ENCODE data around the gene DCAF10.

GRCh38 chr9:37904445-37905130 is 104.0 kb downstream of the DCAF10 start:
- TF ChIP-seq ATF3 (CRISPR knock-in tag; IDR thresholded peaks at IDR 0.05) (no peak), RERE (CRISPR knock-in tag; IDR thresholded peaks at IDR 0.05; ENCODE audit: low read depth) (no peak), MLX (CRISPR knock-in tag; IDR thresholded peaks at IDR 0.05) (no peak), ZNF597 (CRISPR knock-in tag; IDR thresholded peaks at IDR 0.05) (no peak), NR2F6 (IDR thresholded peaks at IDR 0.05) (no peak; the same call in 1 of the 2 replicates), NR2F6 (CRISPR knock-in tag; IDR thresholded peaks at IDR 0.05) (no peak), TCF12 (IDR thresholded peaks at IDR 0.05) (no peak), TCF12 (CRISPR knock-in tag; IDR thresholded peaks at IDR 0.05) (no peak), POLR2A (IDR thresholded peaks at IDR 0.05; ENCODE audit: insufficient read depth in 1 of 2, low read depth in 2 of 2, low read length in 2 of 2) (no peak), ZNF546 (CRISPR knock-in tag; conservative IDR thresholded peaks at IDR 0.05) (no peak), ZNF136 (CRISPR knock-in tag; IDR thresholded peaks at IDR 0.05; ENCODE audit: low read depth) (no peak), CEBPZ (IDR thresholded peaks at IDR 0.05; ENCODE audit: low read length) (no peak), POLR2AphosphoS5 (IDR thresholded peaks at IDR 0.05; ENCODE audit: low read depth, low read length) (no peak), MTA3 (CRISPR knock-in tag; IDR thresholded peaks at IDR 0.05) (no peak)

Data from HepG2 (cell line).